Subcutaneous abdominal adipose tissue (tissue), 5 donors: Measurements from ENCODE around the gene FCGBP.
"Not testable (repeated sequence)": the region's sequence is repeated elsewhere in the genome, so short reads cannot be mapped to it uniquely, and the experiment has no call there.

Source experiments
- H3K27ac ChIP-seq: one replicate; pipeline ENCODE4 v1.7.0; 2013; ENCODE audit warnings: low read depth, mild to moderate bottlenecking, inconsistent platforms, low read length, moderate library complexity
- H3K27me3 ChIP-seq, 5 donors: one replicate each; pipeline ENCODE4 v1.7.0; 2013; ENCODE audit warnings: low read length in 5 of 5, inconsistent platforms in 1 of 5; ENCODE audit not compliant: control insufficient read depth in 5 of 5, insufficient read depth in 4 of 5
- H3K36me3 ChIP-seq, 5 donors: one replicate each; pipeline ENCODE4 v1.7.0; 2013; ENCODE audit warnings: low read length in 5 of 5; ENCODE audit not compliant: control insufficient read depth in 5 of 5, insufficient read depth in 5 of 5
- H3K4me1 ChIP-seq, 5 donors: one replicate each; pipeline ENCODE4 v1.7.0; 2013; ENCODE audit warnings: low read length in 5 of 5, mild to moderate bottlenecking in 3 of 5, moderate library complexity in 1 of 5; ENCODE audit not compliant: control insufficient read depth in 5 of 5, insufficient read depth in 5 of 5
- H3K4me3 ChIP-seq, 5 donors: one replicate each; pipeline ENCODE4 v1.7.0; 2013; ENCODE audit warnings: low read length in 5 of 5, low read depth in 1 of 5
- H3K9ac ChIP-seq, 5 donors: one replicate each; pipeline ENCODE4 v1.7.0; 2013; ENCODE audit warnings: low read length in 5 of 5, mild to moderate bottlenecking in 4 of 5, moderate library complexity in 3 of 5
- H3K9me3 ChIP-seq, 5 donors: one replicate each; pipeline ENCODE4 v1.7.0; 2013; ENCODE audit warnings: low read length in 5 of 5; ENCODE audit not compliant: control insufficient read depth in 5 of 5
- donor health status: healthy.
- donor health status: healthy.
- donor health status: healthy.
- donor health status: healthy.
- donor health status: healthy.

Gene FCGBP

DNA sequence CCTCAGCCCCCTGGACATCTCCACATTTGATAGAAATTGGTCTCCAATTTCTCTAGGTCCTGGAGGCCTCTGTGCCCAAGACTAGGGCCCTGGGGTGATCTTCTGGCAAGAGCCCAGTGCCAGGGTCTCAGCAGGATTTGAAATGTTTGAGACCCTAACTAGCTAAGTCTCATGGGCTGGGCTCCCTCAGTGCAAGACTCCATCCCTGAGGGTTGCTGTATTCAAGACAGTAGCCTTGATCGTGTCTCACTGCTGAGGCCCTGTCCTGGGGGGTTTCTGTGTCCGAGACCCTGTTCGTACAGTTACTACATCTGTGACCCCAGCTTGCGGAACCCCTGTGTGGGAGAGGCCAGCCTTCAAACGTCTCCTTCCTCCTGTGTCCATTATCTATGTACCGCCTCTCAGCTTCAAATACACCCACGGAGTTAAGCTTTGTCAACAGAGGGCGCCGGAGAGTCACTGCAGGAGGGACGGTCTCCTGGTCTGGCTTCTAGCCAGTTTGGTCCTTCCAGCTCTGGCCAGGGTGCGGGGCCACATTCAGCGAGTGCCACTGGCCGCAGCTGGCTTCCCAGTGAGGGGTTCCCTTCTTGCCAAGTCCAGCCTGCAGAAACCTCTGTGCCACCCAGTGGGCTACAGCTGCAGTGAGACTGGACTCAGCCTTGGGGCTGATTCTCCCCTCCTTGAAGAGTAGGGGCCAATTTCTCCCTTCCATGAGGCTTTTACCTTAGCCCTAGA lies 36.8 kb downstream of the FCGBP start:
- H3K4me1 ChIP-seq, H3K9me3 ChIP-seq, H3K9ac ChIP-seq, H3K27me3 ChIP-seq, H3K36me3 ChIP-seq, H3K27ac ChIP-seq, H3K4me3 ChIP-seq: not testable (repeated sequence)

DNA sequence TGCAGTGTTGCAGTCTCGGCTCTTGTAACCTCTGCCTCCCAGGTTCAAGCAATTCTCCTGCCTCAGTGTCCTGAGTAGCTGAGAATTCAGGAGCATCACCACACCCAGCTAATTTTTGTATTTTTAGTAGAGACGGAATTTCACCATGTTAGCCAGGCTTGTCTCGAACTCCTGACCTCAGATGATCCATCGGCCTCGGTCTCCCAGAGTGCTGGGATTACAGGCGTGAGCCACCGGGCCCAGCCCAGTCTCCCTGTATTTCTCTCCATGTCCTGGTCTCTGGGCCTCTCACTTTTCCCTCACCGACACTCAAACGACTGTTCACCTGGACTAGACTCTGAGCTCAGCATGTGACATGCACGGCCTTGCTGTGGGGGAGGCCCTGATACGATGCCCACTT lies 39.3 kb downstream of the FCGBP start:
- H3K4me3 ChIP-seq, H3K9me3 ChIP-seq, H3K9ac ChIP-seq, H3K27ac ChIP-seq, H3K4me1 ChIP-seq, H3K36me3 ChIP-seq: not testable (repeated sequence)
- H3K27me3 ChIP-seq, result peaks cover 2 to 16% (median 9%) of the 10 kb centered on the region in 5 donors

DNA sequence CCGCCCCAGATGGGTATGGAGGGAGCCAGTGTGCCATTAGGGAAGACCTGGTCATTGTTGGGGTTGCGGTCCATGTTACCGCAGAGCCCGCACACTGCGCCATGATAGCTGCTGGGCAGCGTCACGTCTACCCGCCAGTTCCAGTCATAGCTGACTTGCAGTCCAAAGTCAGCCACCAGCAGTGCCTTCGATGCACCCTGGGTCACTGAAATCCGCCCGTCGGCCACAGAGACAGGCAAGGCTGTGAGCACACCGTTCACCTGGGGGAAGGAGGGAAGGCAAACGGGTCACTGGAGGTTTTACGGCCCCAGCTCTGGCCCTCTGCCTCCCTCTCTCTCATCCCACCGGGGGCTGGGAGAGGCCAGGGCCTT lies 40.2 kb downstream of the FCGBP start:
- H3K27me3 ChIP-seq, result peaks cover 2 to 16% (median 9%) of the 10 kb centered on the region in 5 donors
- H3K9ac ChIP-seq, H3K36me3 ChIP-seq, H3K4me3 ChIP-seq, H3K4me1 ChIP-seq, H3K27ac ChIP-seq, H3K9me3 ChIP-seq: not testable (repeated sequence)

DNA sequence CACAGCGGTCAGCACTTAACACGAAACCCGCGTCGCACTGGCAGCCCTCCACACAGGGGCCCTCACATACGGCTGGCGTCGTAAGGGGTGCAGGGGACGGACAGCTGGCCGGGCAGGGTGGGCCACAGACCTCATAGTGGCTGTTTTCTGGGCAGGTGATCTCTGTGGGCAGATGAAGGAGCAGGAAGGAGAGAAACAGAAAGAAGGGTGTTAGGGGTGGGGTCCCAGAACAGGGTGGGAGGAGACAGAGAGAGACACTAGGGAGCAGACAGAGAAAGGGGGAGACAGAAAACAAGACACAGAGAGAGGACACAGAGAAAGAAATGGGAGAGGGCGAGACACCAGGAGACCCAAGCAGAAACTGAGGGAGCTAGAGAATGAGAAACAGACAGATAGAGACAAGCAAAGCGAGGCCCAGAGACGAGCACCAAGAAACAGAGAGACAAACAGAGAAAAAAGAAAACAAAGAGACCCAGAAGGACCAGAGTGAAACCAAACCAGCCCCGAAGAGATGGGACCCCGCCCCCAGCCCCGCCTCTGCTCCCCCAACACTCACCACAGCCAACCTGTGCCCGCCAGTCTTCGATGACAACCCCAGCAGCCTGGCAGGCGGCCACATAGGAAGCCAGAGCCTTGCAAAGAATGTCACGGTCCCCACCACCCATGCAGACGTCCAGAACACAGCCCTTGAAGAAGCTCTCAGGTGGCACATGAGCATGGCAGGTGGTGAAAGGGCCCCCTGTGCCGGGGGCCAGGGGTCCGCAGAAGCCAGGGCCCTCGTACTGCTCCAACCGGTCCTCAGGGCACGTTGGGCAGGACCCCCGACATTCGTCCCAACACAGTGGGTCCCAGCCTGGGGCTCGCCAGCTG lies 40.8 kb downstream of the FCGBP start:
- H3K9ac ChIP-seq, H3K9me3 ChIP-seq, H3K27ac ChIP-seq, H3K4me1 ChIP-seq, H3K4me3 ChIP-seq, H3K36me3 ChIP-seq: not testable (repeated sequence)
- H3K27me3 ChIP-seq, result peaks cover 2 to 16% (median 9%) of the 10 kb centered on the region in 5 donors

DNA sequence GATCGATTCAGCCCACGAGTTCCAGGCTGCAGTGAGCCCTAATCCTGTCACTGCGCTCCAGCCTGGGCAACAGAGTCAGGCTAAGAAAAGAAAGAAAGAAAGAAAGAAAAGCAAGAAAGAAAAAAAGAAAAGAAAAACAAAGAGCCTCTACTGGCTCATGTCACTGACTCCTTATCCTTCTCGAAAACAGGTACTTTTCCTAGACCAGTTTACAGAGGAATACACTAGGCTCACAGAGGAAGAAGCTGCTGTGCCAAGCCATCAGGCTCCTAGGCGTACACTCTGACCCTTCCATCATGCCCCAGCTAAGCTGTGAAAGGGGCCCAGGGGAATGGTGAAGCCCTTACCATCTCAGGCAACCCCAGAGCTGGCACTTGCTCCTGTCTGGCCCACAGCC lies 41.9 kb downstream of the FCGBP start:
- not testable (repeated sequence) for H3K9me3 ChIP-seq, H3K4me3 ChIP-seq, H3K36me3 ChIP-seq, H3K4me1 ChIP-seq, H3K27ac ChIP-seq, H3K9ac ChIP-seq
- H3K27me3 ChIP-seq, result peaks cover 2 to 16% (median 9%) of the 10 kb centered on the region in 5 donors

DNA sequence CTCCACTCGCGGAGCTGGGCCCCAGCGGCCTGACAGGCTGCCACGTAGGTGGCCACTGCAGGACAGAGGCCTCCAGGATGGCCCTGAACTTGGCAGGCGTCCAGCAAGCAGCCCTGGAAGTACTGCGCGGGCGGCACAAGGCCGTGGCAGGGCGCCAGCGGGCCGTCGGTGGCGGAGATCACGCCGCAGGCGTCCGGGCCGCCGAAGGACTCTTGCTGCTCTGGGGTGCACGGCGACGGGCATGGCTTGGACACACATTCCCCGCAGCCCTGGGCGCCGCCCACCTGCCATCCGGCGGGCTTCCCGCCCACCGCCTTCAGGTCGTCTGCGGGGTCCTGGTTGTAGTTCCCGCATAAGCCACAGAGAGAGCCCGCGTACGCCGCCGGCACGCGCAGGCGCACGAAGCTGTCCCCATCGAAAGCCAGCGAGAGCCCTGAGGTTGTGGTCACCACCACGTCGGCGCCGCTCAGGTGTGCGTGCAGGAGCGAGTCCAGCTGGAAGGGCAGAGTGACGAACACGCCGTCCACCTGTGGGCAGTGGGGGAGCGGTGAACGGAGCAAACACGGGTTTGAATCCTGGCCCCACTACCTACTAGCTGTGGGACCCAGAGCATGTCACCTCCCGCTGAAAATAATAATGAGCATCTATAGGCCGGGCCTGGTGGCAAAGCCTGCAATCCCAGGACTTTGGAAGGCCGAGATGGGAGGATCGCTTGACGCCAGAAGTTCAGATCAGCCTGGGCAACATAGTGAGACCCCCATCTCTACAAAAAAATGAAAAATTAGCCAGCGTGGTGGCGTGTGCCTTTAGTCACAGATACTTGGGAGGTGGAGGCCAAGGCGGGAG lies 42.6 kb downstream of the FCGBP start:
- Histone ChIP-seq H3K4me3 (peak overlapping the region in 1 of 5 donors; percentile 7), H3K27me3 (peaks cover 2 to 16% (median 9%) of the 10 kb centered on the region in 5 donors)
- not testable (repeated sequence) for H3K9ac ChIP-seq, H3K4me1 ChIP-seq, H3K9me3 ChIP-seq, H3K27ac ChIP-seq, H3K36me3 ChIP-seq

DNA sequence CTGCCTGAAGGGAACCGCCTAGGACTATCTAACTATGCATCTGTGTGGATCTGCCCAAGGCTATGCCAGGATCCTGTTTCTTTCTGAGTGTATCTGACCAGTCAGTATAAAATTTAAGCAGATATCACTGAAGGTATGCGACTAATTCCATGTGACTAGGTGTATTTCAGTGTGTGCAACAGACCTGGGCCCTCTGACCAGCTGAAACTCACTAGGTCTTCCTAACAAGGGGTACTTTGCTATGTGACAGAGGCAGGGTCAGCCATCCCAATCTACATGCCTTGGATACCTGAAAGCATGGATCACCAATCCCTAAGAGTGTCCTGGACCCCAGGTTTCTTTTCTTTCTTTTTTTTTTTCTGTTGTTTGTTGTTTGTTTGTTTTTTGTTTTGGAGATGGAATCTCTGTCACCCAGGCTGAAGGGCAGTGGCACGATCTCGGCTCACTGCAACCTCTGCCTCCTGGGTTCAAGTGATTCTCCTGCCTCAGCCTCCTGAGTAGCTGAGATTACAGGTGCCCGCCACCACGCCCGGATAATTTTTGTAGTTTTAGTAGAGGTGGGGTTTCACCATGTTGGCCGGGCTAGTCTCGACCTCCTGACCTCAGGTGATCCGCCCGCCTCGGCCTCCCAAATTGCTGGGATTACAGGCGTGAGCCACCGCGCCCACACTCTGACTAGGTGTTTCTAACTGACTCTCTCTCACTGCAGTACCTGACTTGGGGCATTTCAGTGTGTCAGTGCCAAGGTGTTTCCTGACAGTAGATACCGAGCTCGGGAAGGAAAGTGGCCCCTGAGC lies 43.5 kb downstream of the FCGBP start:
- no peak overlapping the region for H3K4me3 ChIP-seq
- H3K27me3 ChIP-seq, result peaks cover 2 to 16% (median 9%) of the 10 kb centered on the region in 5 donors
- peaks cover 0 to 7% (median 3%) of the 10 kb centered on the region in 5 donors for H3K4me1 ChIP-seq
- H3K9me3 ChIP-seq, result no peaks in the 10 kb centered on the region
- H3K27ac ChIP-seq, result no peak overlapping the region
- no peak overlapping the region for H3K9ac ChIP-seq
- H3K36me3 ChIP-seq, result peaks cover 0 to 3% (median 0%) of the 10 kb centered on the region in 5 donors

DNA sequence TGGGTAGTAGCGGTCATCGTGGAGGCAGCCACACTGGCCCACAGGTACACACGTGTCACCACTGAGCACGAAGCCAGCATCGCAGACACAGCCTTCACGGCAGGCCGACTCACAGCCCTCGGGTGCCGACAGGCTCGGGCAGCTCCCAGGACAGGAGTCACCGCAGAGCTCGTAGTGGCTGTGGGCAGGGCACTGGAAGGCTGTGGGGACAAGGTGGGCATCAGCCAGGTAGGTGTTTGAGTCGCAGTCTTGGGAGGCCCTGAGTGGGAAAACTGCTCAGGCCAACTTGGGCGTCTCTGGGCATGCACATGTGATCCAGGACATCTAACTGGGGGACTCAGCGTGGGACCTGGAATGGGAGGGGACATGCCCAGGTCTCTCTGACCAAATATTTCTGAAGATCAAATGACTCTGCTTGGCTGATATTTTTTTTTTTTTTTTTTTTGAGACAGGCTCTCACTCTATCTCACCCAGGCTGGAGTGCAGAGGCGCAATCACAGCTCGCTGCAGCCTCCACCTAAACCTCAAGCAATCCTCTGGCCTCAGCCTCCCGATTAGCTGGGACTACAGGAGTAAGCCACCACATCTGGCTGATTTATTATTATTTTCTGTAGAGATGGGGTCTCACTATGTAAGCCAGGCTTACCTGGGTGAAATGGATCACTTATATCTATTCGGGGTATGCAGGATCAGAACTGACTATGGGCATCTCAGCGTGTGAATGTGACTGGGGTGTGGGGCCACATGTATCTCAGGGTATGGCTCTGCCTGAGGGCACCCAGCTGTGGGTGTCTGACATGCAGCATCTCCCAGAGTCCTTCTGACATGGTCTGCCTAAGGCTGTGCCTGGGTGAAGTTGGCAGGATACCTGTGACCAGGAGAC lies 44.3 kb downstream of the FCGBP start:
- not testable (repeated sequence) for H3K4me3 ChIP-seq, H3K4me1 ChIP-seq, H3K27ac ChIP-seq, H3K9me3 ChIP-seq, H3K9ac ChIP-seq, H3K36me3 ChIP-seq
- peaks cover 2 to 16% (median 9%) of the 10 kb centered on the region in 5 donors for H3K27me3 ChIP-seq

DNA sequence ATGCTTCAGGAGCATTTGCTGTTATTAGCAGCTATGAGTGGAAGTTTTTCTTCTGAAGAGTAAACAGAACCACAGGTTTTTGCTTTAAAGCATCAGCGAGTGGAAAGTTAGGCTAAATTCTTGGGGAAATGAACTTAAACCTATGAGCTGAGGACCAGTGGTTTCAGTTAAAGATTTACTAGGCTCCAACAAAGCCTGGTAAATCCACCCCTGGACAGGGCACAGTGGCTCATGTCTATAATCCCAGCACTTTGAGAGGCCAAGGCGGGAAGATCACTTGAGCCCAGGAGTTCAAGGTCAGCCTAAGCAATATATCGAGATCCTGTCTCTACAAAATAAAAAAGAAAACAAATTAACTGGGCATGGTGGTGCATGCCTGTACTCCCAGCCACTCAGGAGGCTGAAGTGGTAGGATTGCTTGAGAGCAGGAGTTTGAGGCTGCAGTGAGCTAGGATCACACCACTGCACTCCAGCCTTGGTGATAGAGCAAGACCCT lies 46.9 kb downstream of the FCGBP start:
- H3K27ac ChIP-seq, H3K36me3 ChIP-seq, H3K9ac ChIP-seq: not testable (repeated sequence)

More for the DNA sequence above, 46.9 kb downstream of the FCGBP start:
- not testable (repeated sequence) for H3K9me3 ChIP-seq, H3K4me3 ChIP-seq, H3K4me1 ChIP-seq
- H3K27me3 ChIP-seq, result peaks cover under 1 to 12% (median 5%) of the 10 kb centered on the region in 5 donors
